Esophagus (tissue), 2 donors: ENCODE measurements around the gene VPS16. TPM values are rescaled to one million over a fixed set of nuclear protein-coding genes. Genes with fewer than 3 reads are reported as not detected.

Experiments used
- H3K27ac ChIP-seq, 2 donors: one replicate each; pipeline ENCODE4 v1.5.1; 2013; ENCODE audit warnings: low read depth in 2 of 2, mild to moderate bottlenecking in 2 of 2, inconsistent platforms in 1 of 2, low read length in 1 of 2, moderate library complexity in 1 of 2
- H3K27me3 ChIP-seq, 2 donors: one replicate each; pipeline ENCODE4 v1.6.1; 2013; ENCODE audit warnings: low read length in 2 of 2, control low read depth in 1 of 2, mild to moderate bottlenecking in 1 of 2; ENCODE audit not compliant: insufficient read depth in 2 of 2, control insufficient read depth in 1 of 2
- H3K36me3 ChIP-seq, 2 donors: one replicate each; pipeline ENCODE4 v1.6.1; 2013; ENCODE audit warnings: low read length in 1 of 2; ENCODE audit not compliant: control insufficient read depth in 2 of 2, insufficient read depth in 2 of 2
- H3K4me1 ChIP-seq, 2 donors: one replicate each; pipeline ENCODE4 v1.6.1; 2013; ENCODE audit warnings: low read length in 1 of 2; ENCODE audit not compliant: control insufficient read depth in 2 of 2, insufficient read depth in 2 of 2
- H3K4me3 ChIP-seq, 2 donors: one replicate each; pipeline ENCODE4 v1.5.1; 2013; ENCODE audit warnings: low read length in 2 of 2, mild to moderate bottlenecking in 2 of 2, low read depth in 1 of 2, moderate library complexity in 1 of 2
- H3K9me3 ChIP-seq, 2 donors: one replicate each; pipeline ENCODE4 v1.6.1; 2013; ENCODE audit warnings: mild to moderate bottlenecking in 2 of 2, low read depth in 1 of 2, low read length in 1 of 2, moderate library complexity in 1 of 2; ENCODE audit not compliant: control insufficient read depth in 2 of 2, insufficient read depth in 1 of 2
- WGBS, 2 donors: extraction: QIAGEN DNeasy Blood & Tissue Kit; methylation state at CpG; one replicate each; pipeline ENCODE4 v1.1.7; 2013; 5-methylcytosine and 5-hydroxymethylcytosine counted together
- polyA plus RNA-seq, 2 donors: library from polyadenylated mRNA; stranded (reverse); fragments of 200-250 nt; gene quantifications; one replicate each; pipeline ENCODE4 v1.2.3, GENCODE V29; 2013
- donor health status: healthy with polysubstance abuse.
- donor health status: Bipolar disorder and iron deficiency.

The VPS16 gene
- polyA plus RNA-seq, 2 donors: 28.6 to 35.8 TPM

DNA sequence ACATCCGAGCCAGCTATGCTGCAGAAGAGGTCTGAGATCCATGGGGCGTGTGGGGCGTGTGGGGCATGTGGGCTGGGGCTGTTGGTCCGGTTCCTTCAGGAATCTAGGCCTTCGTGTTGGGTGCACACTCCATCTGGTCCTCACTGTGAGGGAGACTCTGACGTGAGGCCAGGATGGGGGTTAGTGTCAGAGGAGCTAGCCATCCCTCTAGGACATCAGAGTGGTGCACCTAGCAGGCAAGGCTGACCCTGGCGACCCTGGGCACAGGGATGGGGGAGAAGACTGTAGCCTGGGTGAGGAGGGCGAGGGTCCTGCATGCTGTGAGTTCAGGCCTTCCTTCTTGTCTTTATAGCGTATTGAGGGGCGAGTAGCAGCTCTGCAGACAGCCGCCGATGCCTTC, 24.1 kb downstream of the VPS16 start:
- Histone ChIP-seq H3K27me3 (no peaks in the 10 kb centered on the region), H3K9me3 (peaks cover 0 to 2% of the 10 kb centered on the region in 2 donors), H3K36me3 (peaks cover 11 to 54% of the 10 kb centered on the region in 2 donors), H3K4me1 (peaks cover 0 to 2% of the 10 kb centered on the region in 2 donors), H3K27ac (no peak overlapping the region), H3K4me3 (no peak overlapping the region)
- WGBS, 2 donors: 96 to 97% methylated on average over 12 of the region's 12 CpGs

DNA sequence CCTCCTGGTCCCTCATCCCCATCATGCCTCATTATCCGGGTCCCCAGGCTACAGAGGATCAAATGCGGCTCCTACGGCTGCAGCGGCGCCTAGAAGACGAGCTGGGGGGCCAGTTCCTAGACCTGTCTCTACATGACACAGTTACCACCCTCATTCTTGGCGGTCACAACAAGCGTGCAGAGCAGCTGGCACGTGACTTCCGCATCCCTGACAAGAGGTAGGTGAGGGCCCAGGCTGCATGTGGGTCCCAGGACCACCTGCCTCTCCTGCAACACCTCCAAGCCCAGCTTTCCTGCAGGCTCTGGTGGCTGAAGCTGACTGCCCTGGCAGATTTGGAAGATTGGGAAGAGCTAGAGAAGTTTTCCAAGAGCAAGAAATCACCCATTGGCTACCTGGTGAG, 24.6 kb downstream of the VPS16 start:
- H3K4me3 ChIP-seq: no peak overlapping the region
- H3K9me3 ChIP-seq: peaks cover 0 to 2% of the 10 kb centered on the region in 2 donors
- peaks cover 11 to 54% of the 10 kb centered on the region in 2 donors for H3K36me3 ChIP-seq
- H3K4me1 ChIP-seq: peaks cover 0 to 2% of the 10 kb centered on the region in 2 donors
- H3K27me3 ChIP-seq: no peaks in the 10 kb centered on the region
- no peak overlapping the region for H3K27ac ChIP-seq
- WGBS, 2 donors: 93% methylated on average over 10 of the region's 10 CpGs

DNA sequence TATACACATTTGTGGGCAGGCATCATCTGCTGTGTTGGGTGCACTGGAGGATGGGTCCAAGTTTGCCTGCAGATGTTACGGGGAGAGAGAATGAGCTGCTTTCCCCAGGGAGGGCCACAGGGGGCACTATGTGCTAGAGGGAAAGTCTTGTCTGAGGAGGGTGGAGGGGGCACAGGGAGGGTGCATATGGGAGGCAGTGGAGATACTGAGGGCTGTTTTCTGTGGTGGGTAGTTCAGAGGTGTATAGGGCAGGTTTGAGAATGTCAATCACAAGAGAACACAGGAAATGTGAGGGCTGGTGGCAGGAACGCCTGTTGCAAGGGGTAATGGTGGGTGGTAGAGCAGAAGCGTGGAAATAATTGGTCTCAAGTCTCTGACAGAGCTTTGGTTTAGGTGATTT, 25.1 kb downstream of the VPS16 start:
- H3K4me3 ChIP-seq: no peak overlapping the region
- peaks cover 0 to 2% of the 10 kb centered on the region in 2 donors for H3K4me1 ChIP-seq
- no peak overlapping the region for H3K27ac ChIP-seq
- H3K9me3 ChIP-seq: peaks cover 0 to 2% of the 10 kb centered on the region in 2 donors
- H3K27me3 ChIP-seq: no peaks in the 10 kb centered on the region
- peaks cover 6 to 53% of the 10 kb centered on the region in 2 donors for H3K36me3 ChIP-seq
- WGBS, 2 donors: 83 to 92% methylated on average over 3 of the region's 3 CpGs

DNA sequence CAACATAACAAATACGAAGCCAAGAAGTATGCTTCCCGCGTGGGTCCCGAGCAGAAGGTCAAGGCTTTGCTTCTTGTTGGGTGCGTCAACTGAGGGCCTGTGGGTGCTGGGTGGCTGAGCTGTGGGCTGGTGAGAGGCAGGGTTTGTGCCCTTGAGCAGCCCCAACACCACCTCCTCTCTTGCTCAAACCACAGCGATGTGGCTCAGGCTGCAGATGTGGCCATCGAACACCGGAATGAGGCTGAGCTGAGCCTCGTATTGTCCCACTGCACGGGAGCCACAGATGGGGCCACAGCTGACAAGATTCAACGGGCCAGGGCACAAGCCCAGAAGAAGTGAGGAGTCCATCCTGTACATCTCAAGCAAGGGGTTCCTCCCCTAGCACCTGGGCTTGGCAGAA, 25.7 kb downstream of the VPS16 start:
- no peak overlapping the region for H3K4me3 ChIP-seq
- H3K27me3 ChIP-seq: no peaks in the 10 kb centered on the region
- 78 to 87% methylated on average over 11 of the region's 11 CpGs for WGBS, 2 donors
- H3K4me1 ChIP-seq: peaks cover 2 to 3% of the 10 kb centered on the region in 2 donors
- peaks cover 6 to 47% of the 10 kb centered on the region in 2 donors for H3K36me3 ChIP-seq
- H3K27ac ChIP-seq: no peak overlapping the region
- H3K9me3 ChIP-seq: peaks cover 0 to 2% of the 10 kb centered on the region in 2 donors

DNA sequence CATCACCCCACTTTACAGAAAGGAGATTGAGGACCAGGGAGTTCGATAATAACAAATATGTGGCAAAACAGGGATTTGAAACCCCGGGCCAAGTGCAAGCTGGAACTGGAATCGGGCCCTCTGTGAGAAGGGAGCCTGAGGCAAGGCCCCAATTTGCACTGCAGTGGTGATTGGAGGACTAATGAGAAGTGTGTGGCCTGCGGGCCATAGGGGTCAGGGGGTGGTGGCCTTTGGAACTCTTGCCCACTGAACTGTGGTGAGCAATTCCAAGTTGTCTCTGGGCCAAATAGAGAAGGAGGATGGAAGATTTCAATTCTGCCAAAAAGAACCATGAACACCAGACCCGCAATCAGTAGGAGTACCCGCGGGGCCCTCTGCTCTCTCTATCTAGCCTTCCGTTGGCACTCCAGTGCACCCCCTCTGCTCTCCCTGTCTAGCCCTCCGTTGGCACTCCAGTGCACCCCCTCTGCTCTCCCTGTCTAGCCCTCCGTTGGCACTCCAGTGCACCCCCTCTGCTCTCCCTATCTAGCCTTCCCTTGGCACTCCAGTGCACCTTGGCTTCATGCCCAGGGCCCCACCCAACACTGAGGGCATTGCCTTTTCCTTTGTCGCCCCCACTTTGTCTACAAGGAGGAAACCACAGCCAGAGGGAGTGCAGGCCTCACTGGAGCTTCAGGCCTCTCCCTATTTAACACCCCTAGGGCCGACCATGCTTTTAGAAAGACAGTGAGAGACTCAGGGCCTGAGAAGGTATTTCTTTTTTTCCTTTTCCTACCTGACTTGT, 26.7 kb downstream of the VPS16 start:
- WGBS, 2 donors: 68 to 71% methylated on average over 12 of the region's 12 CpGs
- peaks cover 3 to 6% of the 10 kb centered on the region in 2 donors for H3K4me1 ChIP-seq
- peaks cover 6 to 37% of the 10 kb centered on the region in 2 donors for H3K36me3 ChIP-seq
- peaks cover 0 to 2% of the 10 kb centered on the region in 2 donors for H3K9me3 ChIP-seq
- no peaks in the 10 kb centered on the region for H3K27me3 ChIP-seq
- no peak overlapping the region for H3K4me3 ChIP-seq
- no peak overlapping the region for H3K27ac ChIP-seq

DNA sequence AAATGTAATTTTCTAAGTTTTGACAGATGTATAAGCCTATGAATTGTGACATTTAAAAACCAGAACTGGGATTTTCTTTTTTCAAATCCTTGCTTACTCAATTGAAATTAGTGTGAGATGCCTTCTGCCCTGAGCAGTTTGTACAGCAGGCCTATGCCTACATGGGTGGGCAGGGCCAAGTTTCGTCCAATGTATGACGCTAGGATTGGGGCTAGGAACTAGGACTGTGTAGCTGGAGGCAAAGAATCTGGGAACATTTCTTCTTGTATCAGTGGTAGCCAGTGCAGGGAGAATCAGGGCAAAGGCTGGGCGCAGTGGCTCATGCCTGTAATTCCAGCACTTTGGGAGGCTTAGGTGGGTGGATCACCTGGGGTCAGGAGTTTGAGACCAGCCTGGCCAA, 28.8 kb downstream of the VPS16 start:
- H3K36me3 ChIP-seq: peaks cover 6 to 27% of the 10 kb centered on the region in 2 donors
- no peak overlapping the region for H3K27ac ChIP-seq
- WGBS, 2 donors: 92 to 93% methylated on average over 3 of the region's 3 CpGs
- no peak overlapping the region for H3K4me3 ChIP-seq
- H3K4me1 ChIP-seq: peaks cover 7 to 8% of the 10 kb centered on the region in 2 donors
- H3K9me3 ChIP-seq: peaks cover 0 to 2% of the 10 kb centered on the region in 2 donors
- no peaks in the 10 kb centered on the region for H3K27me3 ChIP-seq

DNA sequence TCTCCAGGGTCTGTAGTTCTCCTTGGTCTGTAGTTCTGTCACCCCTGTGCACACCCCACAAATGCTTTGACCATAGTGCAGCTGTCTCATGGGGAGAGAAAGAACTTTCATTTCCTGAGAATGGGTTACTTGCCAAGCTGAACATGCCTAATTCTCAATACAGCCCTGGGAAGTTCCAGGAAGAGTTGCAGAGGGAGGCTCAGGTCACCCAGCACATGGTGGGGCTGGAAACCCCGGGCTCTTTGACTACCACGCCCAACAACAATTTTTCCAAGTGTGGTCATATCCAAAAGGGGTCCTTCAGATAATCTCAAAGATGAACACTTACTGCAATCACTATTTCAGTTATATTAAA, 30.5 kb downstream of the VPS16 start:
- peaks cover 4 to 10% of the 10 kb centered on the region in 2 donors for H3K36me3 ChIP-seq
- no peak overlapping the region for H3K27ac ChIP-seq
- H3K4me3 ChIP-seq: no peak overlapping the region
- no peaks in the 10 kb centered on the region for H3K9me3 ChIP-seq
- no peaks in the 10 kb centered on the region for H3K27me3 ChIP-seq
- H3K4me1 ChIP-seq: peaks cover 7 to 14% of the 10 kb centered on the region in 2 donors
- 25 to 37% methylated on average over 2 of the region's 2 CpGs for WGBS, 2 donors

DNA sequence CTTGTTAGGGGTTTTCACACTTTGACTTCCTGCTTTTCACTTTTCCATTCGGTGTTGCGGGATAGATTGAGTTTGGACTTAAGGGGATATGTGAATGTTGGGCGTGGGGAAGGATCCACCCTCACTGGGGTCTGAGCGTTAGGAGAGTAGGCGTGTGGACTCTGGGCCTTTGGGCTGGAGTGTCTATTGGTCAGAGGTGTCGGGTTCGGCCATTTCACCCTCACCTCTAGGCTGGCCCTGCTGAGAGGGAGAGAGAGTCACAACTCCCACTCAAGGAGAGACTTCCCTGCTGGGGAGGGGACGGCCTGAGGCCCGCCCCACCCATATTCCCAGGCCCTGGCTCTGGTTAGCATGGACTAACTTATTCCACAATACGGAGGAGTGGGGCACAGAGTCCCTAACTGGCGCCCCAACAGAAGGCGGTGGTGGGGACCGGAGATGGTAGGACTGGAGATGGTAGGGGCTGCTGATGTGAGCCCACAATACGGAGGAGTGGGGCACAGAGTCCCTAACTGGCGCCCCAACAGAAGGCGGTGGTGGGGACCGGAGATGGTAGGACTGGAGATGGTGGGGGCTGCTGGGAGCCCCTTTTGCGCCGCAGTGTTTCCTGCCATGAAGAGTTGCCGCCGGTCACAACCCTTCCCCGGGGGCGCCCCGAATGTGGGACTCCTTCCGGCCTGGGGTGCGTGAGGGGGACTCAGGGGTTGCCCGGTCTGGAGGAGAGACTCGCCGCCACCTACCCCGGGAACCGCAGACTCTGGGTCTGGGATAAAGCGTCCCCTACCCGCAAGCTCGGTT, 31.3 kb downstream of the VPS16 start:
- H3K27me3 ChIP-seq: no peaks in the 10 kb centered on the region
- H3K27ac ChIP-seq: no peak overlapping the region
- H3K4me1 ChIP-seq: peaks cover 7 to 14% of the 10 kb centered on the region in 2 donors
- no peaks in the 10 kb centered on the region for H3K9me3 ChIP-seq
- peaks cover 0 to 3% of the 10 kb centered on the region in 2 donors for H3K36me3 ChIP-seq
- H3K4me3 ChIP-seq: peak overlapping the region; percentile 82 to 92
- 22 to 25% methylated on average over 33 to 34 of the region's 34 CpGs for WGBS, 2 donors

DNA sequence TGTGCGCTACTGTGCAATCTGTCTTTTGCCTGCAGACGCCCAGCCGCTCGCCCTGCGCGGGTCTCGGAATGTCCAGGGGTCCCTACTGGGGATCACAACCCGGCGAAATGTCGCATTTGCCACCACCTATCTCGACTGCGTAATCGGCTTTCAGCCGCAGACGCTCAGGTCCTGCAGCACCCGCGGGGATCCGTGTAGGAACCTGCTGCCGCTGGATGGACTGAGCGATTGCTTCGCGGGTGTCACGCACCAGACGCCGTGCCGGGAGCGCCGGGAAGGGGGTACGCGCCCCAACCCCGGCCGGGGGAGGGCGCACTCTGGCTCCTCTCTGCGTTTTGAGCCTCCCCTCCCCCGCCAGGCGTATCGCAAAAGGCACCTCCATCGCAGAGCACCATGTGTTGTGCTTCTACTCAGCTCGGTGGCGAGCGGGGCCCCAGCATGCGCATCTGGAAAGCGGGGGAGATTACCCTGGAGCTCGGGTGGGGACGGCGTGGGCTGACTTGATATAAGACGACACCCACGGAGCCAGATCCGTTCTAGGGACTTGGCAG, 32.0 kb downstream of the VPS16 start:
- H3K27me3 ChIP-seq: no peaks in the 10 kb centered on the region
- 0 to 1% methylated on average over 49 of the region's 49 CpGs for WGBS, 2 donors
- peak overlapping the region in 1 of 2 donors; percentile 59 for H3K27ac ChIP-seq
- H3K9me3 ChIP-seq: no peaks in the 10 kb centered on the region
- H3K4me3 ChIP-seq: peak overlapping the region; percentile 82 to 92
- no peaks in the 10 kb centered on the region for H3K36me3 ChIP-seq
- peaks cover 6 to 14% of the 10 kb centered on the region in 2 donors for H3K4me1 ChIP-seq
